Measurements from ENCODE around the gene ETFDH. TPM values are rescaled to one million over a fixed set of nuclear protein-coding genes. Genes with fewer than 3 reads are reported as not detected.

ETFDH gene
- polyA plus RNA-seq, 1 donor from 2014 or later = 45.1 TPM

GRCh38 chr4:158758703-158759102 is 86.6 kb downstream of the ETFDH start:
- no peaks in the 10 kb centered on the region for H3K9me2 ChIP-seq (ENCODE audit: insufficient read depth, low read length)
- H2AFZ ChIP-seq (ENCODE audit: low read depth, low read length) = no peak overlapping the region
- H3K4me2 ChIP-seq (ENCODE audit: low read length) = no peak overlapping the region
- no peak overlapping the region for H3K9ac ChIP-seq (ENCODE audit: low read length)
- H4K20me1 ChIP-seq (ENCODE audit: insufficient read depth) = no peaks in the 10 kb centered on the region
- H3K4me3 ChIP-seq (ENCODE audit: low read length) = no peak overlapping the region
- no peaks in the 10 kb centered on the region for H3K36me3 ChIP-seq (ENCODE audit: insufficient read depth, low read length)
- H3F3A ChIP-seq (ENCODE audit: insufficient read depth, low read length, poor library complexity, severe bottlenecking) = no peaks in the 10 kb centered on the region
- H3K9me3 ChIP-seq (ENCODE audit: low read length) = no peaks in the 10 kb centered on the region
- H3K79me2 ChIP-seq (replicated peaks; ENCODE audit: insufficient read depth, low read length) = no peaks in the 10 kb centered on the region
- H3K27ac ChIP-seq (ENCODE audit: low read length) = no peak overlapping the region
- no peaks in the 10 kb centered on the region for H3K27me3 ChIP-seq (ENCODE audit: insufficient read depth, low read depth, low read length)
- TF ChIP-seq EP300 (conservative IDR thresholded peaks at IDR 0.05; ENCODE audit: poor library complexity, severe bottlenecking) (no peak), REST (IDR thresholded peaks at IDR 0.05; ENCODE audit: borderline replicate concordance) (no peak), POLR2AphosphoS5 (IDR thresholded peaks at IDR 0.05) (no peak), MXI1 (conservative IDR thresholded peaks at IDR 0.05; ENCODE audit: poor library complexity, severe bottlenecking) (no peak), EZH2 (IDR thresholded peaks at IDR 0.05; ENCODE audit: borderline replicate concordance, insufficient read depth, low read length, poor library complexity, severe bottlenecking) (no peak), TAF1 (IDR thresholded peaks at IDR 0.05; ENCODE audit: low read depth) (no peak), SMC3 (conservative IDR thresholded peaks at IDR 0.05; ENCODE audit: poor library complexity) (no peak), RAD21 (conservative IDR thresholded peaks at IDR 0.05) (no peak), CTCF (IDR thresholded peaks at IDR 0.05; ENCODE audit: poor library complexity, severe bottlenecking) (no peak)

Small RNAs within 50 kb of the gene (small RNA-seq; reads per million reads assigned to genes)
- gene RF00012 = 0 to 0.41 (median 0.10) reads per million in 3 experiments

Other genes with a start within 250 kb of the ETFDH start
- gene RXFP1, start 150.4 kb upstream of the ETFDH start, polyA plus RNA-seq = 0.12 TPM in 1 of 2 replicates, not detected in the other
- gene C4orf46, start 409 bp upstream of the ETFDH start, polyA plus RNA-seq = 13.5 and 22.9 TPM in 2 replicates
- gene PPID, start 51.1 kb downstream of the ETFDH start, polyA plus RNA-seq = 45.7 and 65.2 TPM in 2 replicates
- gene FNIP2, start 96.7 kb downstream of the ETFDH start, polyA plus RNA-seq = 51.7 and 54.6 TPM in 2 replicates

All from neural cell (in vitro differentiated cells).